K562 (cell line): Measurements from ENCODE around the gene TXK. TPM values are rescaled to one million over a fixed set of nuclear protein-coding genes. Genes with fewer than 3 reads are reported as not detected.

Experiments used
- ARHGAP35 ChIP-seq: fragments of 450-650 bp; IDR thresholded peaks from 2 replicates; pipeline ENCODE4 v1.6.1; 2018; ENCODE audit not compliant: partially characterized antibody
- BACH1 ChIP-seq: fragments of 200-800 bp; sonication (Bioruptor generic); IDR thresholded peaks from 2 replicates; pipeline ENCODE4 v1.6.1; 2016; ENCODE audit warnings: missing genetic modification characterization, missing compliant biosample characterization
- CCNT2 ChIP-seq: IDR thresholded peaks from 2 replicates; pipeline ENCODE4 v1.6.1; 2011; ENCODE audit warnings: borderline replicate concordance, low read depth, mild to moderate bottlenecking, moderate library complexity, mixed read lengths, low read length; ENCODE audit not compliant: insufficient read length; ENCODE audit errors: extremely low read depth
- DPF2 ChIP-seq: fragments of 450-650 bp; IDR thresholded peaks from 2 replicates; pipeline ENCODE4 v1.6.1; 2016
- ELF2 ChIP-seq: fragments of 250-450 bp; sonication (Bioruptor Pico); IDR thresholded peaks from 2 replicates; pipeline ENCODE4 v1.5.0; 2021; ENCODE audit warnings: mild to moderate bottlenecking
- GATA2 ChIP-seq: sonication (generic); formaldehyde crosslinking; IDR thresholded peaks from 2 replicates; pipeline ENCODE4 v1.4.0; 2020; ENCODE audit warnings: mild to moderate bottlenecking, missing genetic modification reagents
- GMEB1 ChIP-seq: fragments of 250-450 bp; sonication (Bioruptor Pico); IDR thresholded peaks from 2 replicates; pipeline ENCODE4 v1.4.0; 2020; ENCODE audit warnings: mild to moderate bottlenecking
- GTF2F1 ChIP-seq: IDR thresholded peaks from 2 replicates; pipeline ENCODE4 v1.6.1; 2011; ENCODE audit warnings: low read depth, low read length, improper control_type of control experiment
- HMG20B ChIP-seq: fragments of 250-450 bp; sonication (Bioruptor Pico); IDR thresholded peaks from 2 replicates; pipeline ENCODE4 v1.5.0; 2021; ENCODE audit warnings: mild to moderate bottlenecking
- IFI16 ChIP-seq: fragments of 250-450 bp; sonication (Bioruptor Pico); IDR thresholded peaks from 2 replicates; pipeline ENCODE4 v2.1.2; 2022; ENCODE audit warnings: mild to moderate bottlenecking, inconsistent platforms
- KLF10 ChIP-seq: fragments of 250-450 bp; sonication (Bioruptor Pico); IDR thresholded peaks from 2 replicates; pipeline ENCODE4 v1.6.1; 2021; ENCODE audit warnings: matching md5 sums
- KLF13 ChIP-seq: fragments of 450-650 bp; IDR thresholded peaks from 2 replicates; pipeline ENCODE4 v1.6.1; 2016; ENCODE audit warnings: missing genetic modification characterization, low read depth, mild to moderate bottlenecking, missing compliant biosample characterization, moderate library complexity, borderline replicate concordance
- MNT ChIP-seq, 2 experiments: fragments of 450-650 bp; conservative IDR thresholded peaks; 2 replicates each; pipeline ENCODE4 v1.6.1; 2017; ENCODE audit warnings: mild to moderate bottlenecking in 2 of 2, moderate library complexity in 2 of 2
- NUFIP1 ChIP-seq: fragments of 450-650 bp; IDR thresholded peaks from 2 replicates; pipeline ENCODE4 v1.6.1; 2018; ENCODE audit not compliant: partially characterized antibody
- PHTF2 ChIP-seq: fragments of 250-450 bp; sonication (Bioruptor Pico); IDR thresholded peaks from 2 replicates; pipeline ENCODE4 v1.5.0; 2021; ENCODE audit warnings: mild to moderate bottlenecking
- POLR2B ChIP-seq: fragments of 450-650 bp; IDR thresholded peaks from 2 replicates; pipeline ENCODE4 v1.6.1; 2018; ENCODE audit warnings: low read depth; ENCODE audit not compliant: partially characterized antibody
- PREB ChIP-seq: sonication (generic); formaldehyde crosslinking; IDR thresholded peaks from 2 replicates; pipeline ENCODE4 v1.8.1; 2023; ENCODE audit warnings: mild to moderate bottlenecking, missing genetic modification reagents
- SLC30A9 ChIP-seq: fragments of 250-450 bp; sonication (Bioruptor Pico); IDR thresholded peaks from 2 replicates; pipeline ENCODE4 v1.8.0; 2022; ENCODE audit warnings: mild to moderate bottlenecking, moderate library complexity
- SRSF7 ChIP-seq: fragments of 200-400 bp; formaldehyde crosslinking; optimal IDR thresholded peaks from 2 replicates; pipeline ENCODE3; 2017; ENCODE audit warnings: mild to moderate bottlenecking, low read depth, low read length
- TGIF2 ChIP-seq: sonication (generic); formaldehyde crosslinking; IDR thresholded peaks from 2 replicates; pipeline ENCODE4 v1.8.1; 2022; ENCODE audit warnings: mild to moderate bottlenecking, missing genetic modification reagents, moderate library complexity
- ZBTB1 ChIP-seq: sonication (generic); formaldehyde crosslinking; IDR thresholded peaks from 2 replicates; pipeline ENCODE4 v1.8.1; 2023; ENCODE audit warnings: missing genetic modification reagents, low read depth, mild to moderate bottlenecking, borderline replicate concordance
- ZBTB5 ChIP-seq: fragments of 450-650 bp; IDR thresholded peaks from 2 replicates; pipeline ENCODE4 v1.6.1; 2017; ENCODE audit warnings: antibody characterized with exemption
- ZNF511 ChIP-seq: sonication (generic); formaldehyde crosslinking; IDR thresholded peaks from 2 replicates; pipeline ENCODE4 v1.8.0; 2022; ENCODE audit warnings: mild to moderate bottlenecking, missing genetic modification reagents
- ZNF57 ChIP-seq: fragments of 450-650 bp; formaldehyde crosslinking; IDR thresholded peaks from 2 replicates; pipeline ENCODE4 v1.4.0; 2020; ENCODE audit warnings: mild to moderate bottlenecking, moderate library complexity
- ZNF695 ChIP-seq: fragments of 450-650 bp; formaldehyde crosslinking; IDR thresholded peaks from 2 replicates; pipeline ENCODE4 v1.4.0; 2020; ENCODE audit warnings: mild to moderate bottlenecking, moderate library complexity
- polyA plus RNA-seq, 8 experiments: library from polyadenylated mRNA; depleted of rRNA in 4 of 8; stranded (reverse) in 5 of 8; unstranded in 3 of 8; fragments of >200 nt; fragmentation: Nextera tagmentation in 2 of 8; fragmentation: Illumina TruSeq in 1 of 8; extraction: Ambion mirVana in 2 of 8; extraction: Trizol in 1 of 8; gene quantifications; 2 replicates each; pipeline versions ENCODE4 v1.2.1 to v1.2.3, GENCODE V29; 2011 to 2014; ENCODE audit warnings: inconsistent platforms in 1 of 8, missing spikeins in 1 of 8
- total RNA-seq, 7 experiments: library from RNA; depleted of rRNA in 6 of 7; stranded (reverse); fragments of >200 nt in 6 of 7; fragmentation: Illumina TruSeq in 2 of 7; extraction: Trizol in 2 of 7; gene quantifications; 2 replicates each; pipeline versions ENCODE4 v1.2.1 to v1.2.3, GENCODE V29; 2011 to 2021; ENCODE audit warnings: low replicate concordance in 1 of 7

The TXK gene
- total and polyA plus RNA-seq, 9 of the 15 experiments (the other 6 are each of a cell fraction or from before 2014, with no cell fraction given): 0.24 to 1.1 (median 0.45) TPM; not detected in 1

GRCh38 chr4:48120132-48120531, 13.9 kb downstream of the TXK start (continued):
- no peak for TF ChIP-seq ZNF511
- no peak for TF ChIP-seq BACH1
- no peak for TF ChIP-seq CCNT2
- TF ChIP-seq MNT (conservative IDR thresholded peaks at IDR 0.05): no peak
- no peak for TF ChIP-seq GTF2F1
- TF ChIP-seq HMG20B: 0 out of 2 replicates have a peak, but pooled peaks have one; percentile 42
- no peak for TF ChIP-seq NUFIP1
- no peak for TF ChIP-seq SRSF7
- TF ChIP-seq GATA2 (CRISPR knock-in tag): no peak
- TF ChIP-seq ARHGAP35: no peak
- no peak for TF ChIP-seq ZNF695 (CRISPR knock-in tag)
- no peak for TF ChIP-seq IFI16 (CRISPR knock-in tag)
- TF ChIP-seq ZBTB5: no peak
- no peak for TF ChIP-seq DPF2
- no peak for TF ChIP-seq GMEB1
- TF ChIP-seq ZBTB1 (CRISPR knock-in tag): no peak
- peak; percentile 96 for TF ChIP-seq SLC30A9 (CRISPR knock-in tag)
- TF ChIP-seq PHTF2 (CRISPR knock-in tag): peak; percentile 72; the same call in 1 of the 2 replicates
- no peak for TF ChIP-seq ZNF57 (CRISPR knock-in tag)
- no peak for TF ChIP-seq ELF2 (CRISPR knock-in tag)
- TF ChIP-seq TGIF2 (CRISPR knock-in tag): no peak
- TF ChIP-seq KLF13: no peak
- TF ChIP-seq KLF10 (CRISPR knock-in tag): no peak
- TF ChIP-seq POLR2B: no peak
- no peak for TF ChIP-seq PREB (CRISPR knock-in tag)
